Tibial artery (tissue), 4 donors: ENCODE results near the gene RXYLT1.
A peak's percentile ranks its signal among the peaks of the same experiment; 100 is the strongest.

Experiments
- DNase-seq, 2 donors: peaks; one replicate each; pipeline ENCODE4 v3.0.0-alpha.2; 2019
- H3K27ac ChIP-seq, 2 donors: fragments of 200-600 bp; sonication (generic) in 1 of 2; 1 replicate in 1 of 2; 2 replicates in 1 of 2; pipeline ENCODE4 v1.5.1; 2018 to 2019; ENCODE audit warnings: mild to moderate bottlenecking in 1 of 2
- H3K27me3 ChIP-seq, 2 donors: fragments of 200-600 bp; sonication (generic) in 1 of 2; one replicate each; pipeline versions ENCODE4 v1.5.1 to v1.6.0; 2016 to 2019
- H3K36me3 ChIP-seq, 3 donors: fragments of 200-600 bp; sonication (generic) in 2 of 3; one replicate each; pipeline ENCODE4 v1.5.1; 2016 to 2019; ENCODE audit warnings: mild to moderate bottlenecking in 2 of 3
- H3K4me1 ChIP-seq, 4 donors: fragments of 200-600 bp; sonication (generic) in 2 of 4; 1 replicate in 3 of 4; 2 replicates in 1 of 4; pipeline ENCODE4 v1.5.1; 2016 to 2019
- H3K4me3 ChIP-seq, 2 donors: fragments of 200-600 bp; sonication (generic) in 1 of 2; 1 replicate in 1 of 2; 2 replicates in 1 of 2; pipeline ENCODE4 v1.5.1; 2018 to 2019; ENCODE audit warnings: mild to moderate bottlenecking in 2 of 2
- H3K9me3 ChIP-seq, 3 donors: fragments of 200-600 bp; sonication (generic) in 1 of 3; one replicate each; pipeline ENCODE4 v1.5.1; 2016 to 2019
- intact Hi-C: fragments of 100-400 bp; cut with DNase I; formaldehyde crosslinking; loops from one replicate; pipeline ENCODE4 v1.15.0; 2023; ENCODE audit warnings: low total_unique reads
- TF ChIP-seq, protein P1 (sequence below), 2 experiments: fragments of 200-600 bp in 1 of 2; fragments of 450-650 bp in 1 of 2; IDR thresholded peaks; one replicate each; pipeline ENCODE4 v1.5.1; 2017 to 2019; ENCODE audit warnings: antibody characterized with exemption in 2 of 2, mild to moderate bottlenecking in 1 of 2, moderate library complexity in 1 of 2

Gene RXYLT1

GRCh38 chr12:63752283-63752682 is 27.4 kb upstream of the RXYLT1 start:
- no peaks in the 10 kb centered on the region for H3K27me3 ChIP-seq
- H3K4me3 ChIP-seq = no peak overlapping the region
- no peak for DNase-seq
- H3K36me3 ChIP-seq = no peaks in the 10 kb centered on the region
- no peaks in the 10 kb centered on the region for H3K4me1 ChIP-seq
- TF ChIP-seq, protein P1, sequence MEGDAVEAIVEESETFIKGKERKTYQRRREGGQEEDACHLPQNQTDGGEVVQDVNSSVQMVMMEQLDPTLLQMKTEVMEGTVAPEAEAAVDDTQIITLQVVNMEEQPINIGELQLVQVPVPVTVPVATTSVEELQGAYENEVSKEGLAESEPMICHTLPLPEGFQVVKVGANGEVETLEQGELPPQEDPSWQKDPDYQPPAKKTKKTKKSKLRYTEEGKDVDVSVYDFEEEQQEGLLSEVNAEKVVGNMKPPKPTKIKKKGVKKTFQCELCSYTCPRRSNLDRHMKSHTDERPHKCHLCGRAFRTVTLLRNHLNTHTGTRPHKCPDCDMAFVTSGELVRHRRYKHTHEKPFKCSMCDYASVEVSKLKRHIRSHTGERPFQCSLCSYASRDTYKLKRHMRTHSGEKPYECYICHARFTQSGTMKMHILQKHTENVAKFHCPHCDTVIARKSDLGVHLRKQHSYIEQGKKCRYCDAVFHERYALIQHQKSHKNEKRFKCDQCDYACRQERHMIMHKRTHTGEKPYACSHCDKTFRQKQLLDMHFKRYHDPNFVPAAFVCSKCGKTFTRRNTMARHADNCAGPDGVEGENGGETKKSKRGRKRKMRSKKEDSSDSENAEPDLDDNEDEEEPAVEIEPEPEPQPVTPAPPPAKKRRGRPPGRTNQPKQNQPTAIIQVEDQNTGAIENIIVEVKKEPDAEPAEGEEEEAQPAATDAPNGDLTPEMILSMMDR (IDR thresholded peaks at IDR 0.05) = no peak
- H3K27ac ChIP-seq = no peak overlapping the region
- no peaks in the 10 kb centered on the region for H3K9me3 ChIP-seq
- intact Hi-C loops = no loop called here

- intact Hi-C loops = no loop called here
- H3K27me3 ChIP-seq = no peaks in the 10 kb centered on the region
- H3K4me1 ChIP-seq = no peaks in the 10 kb centered on the region
- TF ChIP-seq, protein P1 (IDR thresholded peaks at IDR 0.05) = no peak
- H3K4me3 ChIP-seq = no peak overlapping the region
- H3K27ac ChIP-seq = no peak overlapping the region
- no peak for DNase-seq
- H3K36me3 ChIP-seq = no peaks in the 10 kb centered on the region
- H3K9me3 ChIP-seq = no peaks in the 10 kb centered on the region
Observed at GRCh38 chr12:63752841-63753240, 26.9 kb upstream of the RXYLT1 start.

DNA sequence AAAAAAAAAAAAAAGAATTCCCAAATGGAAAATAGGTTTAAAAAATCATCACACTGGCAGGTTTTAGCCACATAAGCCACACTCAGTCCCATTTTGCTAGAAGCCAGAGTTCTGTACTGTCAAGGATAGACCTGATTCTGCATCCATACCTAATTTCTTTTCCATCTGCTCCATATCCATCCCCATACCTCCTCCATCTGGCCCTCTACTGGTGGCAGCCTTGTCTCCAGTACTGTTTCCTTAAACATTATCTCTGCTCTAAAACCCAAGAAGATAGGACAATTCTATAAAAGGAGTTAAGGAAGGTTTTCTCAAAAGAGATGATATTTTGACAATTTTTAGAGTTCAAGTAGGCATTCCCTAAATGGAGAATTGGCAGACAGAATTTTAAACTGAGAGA is 26.0 kb upstream of the RXYLT1 start:
- TF ChIP-seq, protein P1 (IDR thresholded peaks at IDR 0.05) = no peak
- H3K36me3 ChIP-seq = no peaks in the 10 kb centered on the region
- no peaks in the 10 kb centered on the region for H3K27me3 ChIP-seq
- no peak for DNase-seq
- no peaks in the 10 kb centered on the region for H3K9me3 ChIP-seq
- intact Hi-C loops = no loop called here
- H3K27ac ChIP-seq = no peak overlapping the region
- no peaks in the 10 kb centered on the region for H3K4me1 ChIP-seq
- H3K4me3 ChIP-seq = no peak overlapping the region

- TF ChIP-seq, protein P1 (IDR thresholded peaks at IDR 0.05) = no peak
- no peaks in the 10 kb centered on the region for H3K36me3 ChIP-seq
- DNase-seq = no peak
- no peaks in the 10 kb centered on the region for H3K4me1 ChIP-seq
- H3K9me3 ChIP-seq = no peaks in the 10 kb centered on the region
- intact Hi-C loops = no loop called here
- H3K27ac ChIP-seq = no peak overlapping the region
- H3K27me3 ChIP-seq = no peaks in the 10 kb centered on the region
- no peak overlapping the region for H3K4me3 ChIP-seq
Observed at GRCh38 chr12:63764481-63764880, 15.2 kb upstream of the RXYLT1 start.

- no peak for DNase-seq
- intact Hi-C loops = no loop called here
Observed at GRCh38 chr12:63766498-63766897, 13.2 kb upstream of the RXYLT1 start.

More at GRCh38 chr12:63766498-63766897, 13.2 kb upstream of the RXYLT1 start:
- Histone ChIP-seq H3K36me3 (no peaks in the 10 kb centered on the region), H3K9me3 (peaks cover 0 to 5% (median 0%) of the 10 kb centered on the region in 3 donors), H3K4me1 (no peaks in the 10 kb centered on the region), H3K27ac (no peak overlapping the region), H3K4me3 (no peak overlapping the region), H3K27me3 (no peaks in the 10 kb centered on the region)
- TF ChIP-seq, protein P1 (IDR thresholded peaks at IDR 0.05) = peak in 1 of 2 experiments; percentile 23
